Dermis microvascular lymphatic vessel endothelial cell (primary cell): ENCODE measurements around the gene PLCB1. TPM values are rescaled to one million over a fixed set of nuclear protein-coding genes. Genes with fewer than 3 reads are reported as not detected.

ENCODE experiments used
- DNase-seq, 2 donors: peaks; one replicate each; pipeline versions ENCODE4 v3.0.0 to v3.0.0-alpha.2; 2010; ENCODE audit warnings: low read depth in 2 of 2
- total RNA-seq: library from RNA; depleted of rRNA; stranded (reverse); fragments of >200 nt; gene quantifications from 2 replicates; pipeline ENCODE4 v1.2.1, GENCODE V29; 2014

PLCB1 gene
- total RNA-seq, 1 donor from 2014 or later: 13.1 TPM

DNA sequence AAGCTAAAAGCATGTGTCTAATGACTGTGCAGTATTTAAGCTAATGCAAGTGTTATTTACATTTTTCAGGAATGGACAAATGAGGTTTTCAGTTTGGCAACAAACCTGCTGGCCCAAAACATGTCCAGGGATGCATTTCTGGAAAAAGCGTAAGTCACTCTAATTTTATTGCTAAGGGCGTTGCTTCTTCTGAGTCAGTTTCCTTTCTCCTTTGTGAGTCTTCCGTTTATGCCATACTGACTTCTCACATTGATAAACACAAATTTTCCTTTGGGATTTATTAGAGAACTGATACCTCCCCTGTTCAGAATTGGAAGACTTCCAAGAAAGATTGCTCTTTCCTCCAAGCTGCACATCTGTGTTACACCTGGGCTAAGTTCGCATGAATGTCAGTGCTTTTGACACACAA, 514.0 kb downstream of the PLCB1 start:
- peak in 1 of 2 donors; percentile 84 for DNase-seq

DNA sequence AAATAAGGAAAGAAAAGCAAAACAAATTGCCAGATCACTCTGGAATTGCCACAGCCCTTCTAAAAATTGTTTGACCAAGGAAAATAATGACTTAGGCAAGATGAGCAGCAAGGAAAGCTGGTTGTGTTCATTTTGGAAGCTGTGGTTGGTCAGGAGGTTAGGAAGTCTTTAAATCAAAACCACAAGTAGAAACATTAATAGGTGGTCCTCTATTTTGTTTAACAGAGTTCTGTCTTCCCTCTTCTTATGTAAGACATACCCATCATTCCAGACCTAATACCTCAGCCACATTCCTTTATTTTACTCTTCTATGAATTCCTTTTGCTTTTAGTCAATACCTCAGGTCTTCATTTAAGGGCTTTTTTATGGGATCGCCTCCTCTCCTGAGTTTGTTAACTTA, 514.6 kb downstream of the PLCB1 start:
- DNase-seq: no peak

DNA sequence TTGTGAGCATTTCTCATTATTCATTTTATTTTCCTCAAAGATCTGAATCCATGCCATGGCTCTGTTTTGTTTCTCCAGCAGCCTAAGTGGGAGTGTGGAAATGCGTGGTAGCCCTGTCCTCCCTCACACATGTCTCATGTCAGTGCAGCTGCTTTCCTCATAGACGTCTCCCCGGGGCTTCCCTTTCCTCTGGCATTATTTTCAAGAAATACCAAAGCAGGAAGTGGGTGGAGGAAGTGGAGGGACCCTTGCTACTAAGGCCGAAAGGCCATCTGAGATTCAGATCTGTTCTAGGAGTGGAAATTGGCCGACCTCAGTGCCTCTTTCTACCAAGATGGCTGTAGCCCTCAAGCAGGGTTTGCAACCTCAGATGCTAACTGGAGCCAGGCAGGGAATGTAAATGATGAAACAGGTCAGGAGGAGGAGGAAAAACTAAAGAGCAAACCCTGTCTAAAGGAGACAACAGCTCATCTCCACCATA, 515.9 kb downstream of the PLCB1 start:
- no peak for DNase-seq

DNA sequence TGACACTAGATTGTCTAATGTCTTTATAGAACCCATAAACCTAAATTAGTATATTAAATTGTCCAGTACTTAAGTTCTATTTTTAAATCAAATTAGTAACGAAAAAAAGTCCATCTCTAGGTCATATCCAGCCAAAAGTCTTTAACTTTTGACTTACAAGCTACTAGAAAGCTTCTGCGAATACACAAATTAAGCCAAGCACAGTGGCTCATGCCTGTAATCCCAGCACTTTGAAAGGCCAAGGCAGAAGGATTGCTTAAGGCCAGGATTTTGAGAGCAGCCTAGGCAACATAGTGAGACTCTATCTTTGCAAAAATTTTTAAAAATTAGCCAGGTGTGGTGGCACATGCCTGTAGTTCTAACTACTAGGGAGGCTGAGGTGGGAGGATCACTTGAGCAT, 516.4 kb downstream of the PLCB1 start:
- DNase-seq: no peak

- no peak for DNase-seq
These were observed 520.3 kb downstream of the PLCB1 start for GRCh38 chr20:8652396-8652795.

DNA sequence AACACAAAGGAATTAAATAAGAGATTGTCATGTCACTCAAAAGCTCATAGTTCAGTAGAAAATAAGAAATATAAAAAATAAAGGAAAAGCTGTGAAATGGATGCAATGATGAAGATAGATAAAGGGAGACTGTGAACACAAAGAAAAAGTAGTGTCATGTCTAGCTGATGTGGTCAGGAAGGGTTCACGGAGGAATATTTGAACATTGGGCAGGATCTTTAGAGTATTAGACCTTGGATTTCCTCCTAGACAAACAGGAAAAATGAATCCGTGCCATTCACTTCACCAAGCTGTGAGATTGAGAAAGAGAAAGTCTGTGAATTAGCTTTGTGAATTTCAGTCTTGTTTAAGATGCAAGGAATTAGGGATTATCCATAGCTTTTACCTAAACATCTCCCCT, 522.4 kb downstream of the PLCB1 start:
- peak in 1 of 2 donors; percentile 47 for DNase-seq

DNA sequence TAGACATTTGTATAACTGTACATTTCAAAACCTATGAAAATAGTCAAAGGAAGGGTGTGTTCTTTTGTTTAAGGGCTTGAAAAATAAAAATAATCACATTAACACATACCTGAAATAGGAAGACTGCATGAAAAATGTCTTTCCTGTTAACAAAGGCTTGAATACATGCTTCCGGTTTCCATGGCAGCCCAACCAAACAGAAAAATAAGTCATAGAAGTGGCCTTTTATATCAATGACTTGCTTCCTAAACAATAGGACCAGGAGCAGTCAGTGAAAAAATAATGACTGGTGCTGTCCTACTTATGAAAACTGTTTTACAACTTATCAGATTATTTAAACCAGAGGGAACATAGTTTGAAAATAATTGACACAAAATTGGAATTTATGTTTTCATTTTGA, 524.3 kb downstream of the PLCB1 start:
- peak; percentile 97 to 98 for DNase-seq

- DNase-seq: no peak
These were observed 525.6 kb downstream of the PLCB1 start for GRCh38 chr20:8657664-8658063.

- no peak for DNase-seq
These were observed 526.0 kb downstream of the PLCB1 start for GRCh38 chr20:8658103-8658502.

DNA sequence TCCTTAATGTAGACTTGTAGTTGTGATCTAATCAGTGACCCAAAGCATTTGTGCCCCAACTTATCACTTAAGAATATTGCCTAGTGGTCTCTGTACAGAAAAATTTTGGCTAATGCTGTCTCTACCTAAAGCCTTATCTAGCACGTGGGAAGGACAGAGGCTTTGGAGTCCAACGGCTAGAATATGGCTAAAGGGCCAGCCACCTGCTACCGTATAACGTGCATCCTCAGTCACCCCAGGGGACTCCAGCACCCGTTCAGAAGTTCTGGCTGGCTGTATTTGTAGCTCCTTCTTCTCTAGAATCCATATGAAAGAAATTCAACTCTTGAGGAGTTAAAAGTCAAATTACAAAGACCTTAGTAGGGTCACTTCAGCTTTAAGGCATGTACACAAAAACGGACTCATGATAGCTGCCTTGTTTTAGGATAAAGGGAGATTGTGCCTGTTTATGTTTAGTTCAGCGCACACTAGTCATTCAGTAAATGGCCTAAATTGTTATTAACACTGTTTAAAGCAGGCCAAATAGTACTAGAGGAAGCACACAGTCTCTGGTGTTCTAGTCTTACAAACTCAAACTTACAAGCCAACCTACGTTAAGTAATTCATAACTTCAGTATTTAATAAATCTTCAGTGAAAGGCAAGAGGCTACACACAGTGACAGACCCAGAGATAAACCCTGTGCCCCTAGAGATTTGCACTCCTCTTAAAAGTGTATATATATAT, 529.3 kb downstream of the PLCB1 start:
- DNase-seq: no peak

GRCh38 chr20:8662433-8662954, 530.4 kb downstream of the PLCB1 start:
- no peak for DNase-seq

- DNase-seq: no peak
These were observed 531.4 kb downstream of the PLCB1 start for GRCh38 chr20:8663424-8663823.

DNA sequence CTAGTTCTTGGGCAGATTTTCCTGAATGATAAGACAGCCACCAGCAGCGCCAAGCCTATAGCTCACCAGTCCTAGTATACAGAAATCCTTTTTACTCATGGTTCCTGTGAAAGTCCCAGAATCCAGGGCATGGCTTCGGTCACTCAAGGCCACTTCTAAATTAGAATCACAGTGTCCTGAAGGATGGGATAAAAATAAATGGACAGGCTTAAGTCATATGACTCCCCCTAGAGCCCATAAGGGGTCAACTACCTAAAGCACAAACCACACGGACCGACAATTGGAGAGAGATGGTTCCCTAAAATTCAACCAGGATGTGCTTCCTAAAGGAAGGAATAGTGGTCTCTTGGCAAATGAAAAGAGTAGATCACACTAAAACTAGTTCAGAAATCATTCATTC, 532.7 kb downstream of the PLCB1 start:
- DNase-seq: peak in 1 of 2 donors; percentile 25

GRCh38 chr20:8667306-8667705, 535.2 kb downstream of the PLCB1 start:
- DNase-seq: peak in 1 of 2 donors; percentile 47

DNA sequence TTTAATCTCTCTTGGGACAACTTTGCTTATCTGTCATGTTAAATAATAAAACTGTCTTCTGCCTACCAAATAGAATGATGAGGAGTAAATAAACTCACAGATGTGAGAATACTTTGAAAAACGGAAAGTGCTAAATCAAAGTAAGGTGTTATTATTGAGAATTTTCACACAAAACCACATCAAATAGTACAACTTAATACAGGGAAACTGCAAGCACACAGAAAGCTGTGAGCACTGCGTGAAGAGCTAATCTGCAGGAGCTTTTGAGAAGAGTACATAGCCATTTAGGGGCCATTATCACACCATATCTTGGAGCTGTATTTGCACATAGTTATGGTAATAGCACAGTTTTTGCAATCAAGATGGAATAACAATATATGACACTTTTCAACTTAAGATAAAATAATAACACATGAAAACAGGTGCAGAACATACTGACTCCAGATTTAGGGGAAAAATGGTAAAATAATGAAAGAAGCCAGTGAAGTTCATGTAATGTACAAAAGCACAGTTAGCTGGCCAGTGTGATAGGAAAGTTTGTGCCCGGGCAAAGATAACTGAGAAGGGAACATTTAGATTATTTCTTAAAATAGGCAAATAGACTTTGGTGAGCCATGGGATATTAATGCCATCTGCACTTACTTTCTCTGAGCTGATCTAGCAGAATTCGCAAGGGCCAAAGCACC, 538.3 kb downstream of the PLCB1 start:
- DNase-seq: no peak

- DNase-seq: no peak
These were observed 538.8 kb downstream of the PLCB1 start for GRCh38 chr20:8670893-8671215.

- no peak for DNase-seq
These were observed 539.4 kb downstream of the PLCB1 start for GRCh38 chr20:8671370-8671961.

DNA sequence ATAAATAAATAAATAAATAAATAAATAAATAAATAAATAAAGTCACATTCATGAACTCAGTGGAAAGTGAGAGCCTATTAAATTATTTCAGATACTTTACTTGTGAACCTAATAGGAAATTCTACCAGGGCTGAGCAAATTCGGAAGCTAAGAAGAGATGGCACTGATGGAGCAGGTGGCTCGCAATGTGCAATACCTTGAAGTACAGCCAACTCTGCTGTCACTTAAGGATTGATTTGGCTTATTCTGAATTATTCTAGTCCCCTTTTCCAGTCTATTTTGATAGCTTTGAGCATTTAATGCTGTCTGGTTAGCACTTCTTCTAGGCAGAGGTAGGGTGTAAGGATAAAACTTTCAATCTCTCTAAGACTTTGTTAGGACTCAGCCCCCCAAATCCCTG, 541.0 kb downstream of the PLCB1 start:
- DNase-seq: no peak

DNA sequence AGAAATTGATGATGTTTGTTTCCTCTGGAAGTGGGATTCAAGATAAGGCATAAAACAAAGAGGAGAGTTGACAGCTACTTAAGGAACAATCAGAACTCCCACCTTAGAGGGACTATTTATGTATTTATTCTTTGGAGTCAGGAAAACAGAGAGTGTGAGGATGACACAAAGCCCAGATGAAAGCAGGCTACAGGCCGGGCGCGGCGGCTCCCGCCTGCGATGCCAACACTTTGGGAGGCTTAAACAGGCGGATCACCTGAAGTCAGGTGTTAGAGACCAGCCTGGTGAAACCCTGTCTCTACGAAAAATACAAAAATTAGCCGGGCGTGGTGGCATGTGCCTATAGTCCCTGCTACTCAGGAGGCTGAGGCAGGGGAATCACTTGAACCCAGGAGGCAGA, 543.8 kb downstream of the PLCB1 start:
- no peak for DNase-seq

- DNase-seq: no peak
These were observed 546.2 kb downstream of the PLCB1 start for GRCh38 chr20:8678098-8678776.

- no peak for DNase-seq
These were observed 557.3 kb downstream of the PLCB1 start for GRCh38 chr20:8689337-8689736.

DNA sequence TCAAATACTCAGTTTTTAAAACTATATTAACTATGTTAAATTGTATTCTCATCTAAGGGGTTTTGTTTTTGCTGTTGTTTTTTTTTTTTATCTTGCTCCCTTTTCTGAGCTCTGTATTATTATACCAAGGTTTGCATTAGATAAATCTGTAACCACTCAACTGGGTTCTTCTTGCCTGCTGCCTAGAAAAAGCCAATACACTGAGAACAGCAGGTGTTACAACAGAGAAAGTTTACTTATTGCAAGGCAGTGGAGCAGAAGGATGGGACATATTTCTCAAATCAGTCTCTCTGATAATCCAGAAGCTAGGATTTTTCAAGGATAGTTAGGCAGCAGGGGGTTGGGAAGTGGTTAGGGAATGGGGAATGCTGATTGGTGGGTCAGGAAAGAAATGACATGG, 558.0 kb downstream of the PLCB1 start:
- no peak for DNase-seq
